ENCODE data around the gene CD63. TPM values are rescaled to one million over a fixed set of nuclear protein-coding genes. Genes with fewer than 3 reads are reported as not detected.

CD63 gene
- total and polyA plus RNA-seq, 2 of the 13 experiments (the other 11 are each of a cell fraction or from before 2014, with no cell fraction given): 234 to 277 TPM

GRCh38 chr12:55765736-55766290, 37.0 kb upstream of the CD63 start:
- no peaks in the 10 kb centered on the region for H3K4me1 ChIP-seq (ENCODE audit: insufficient read depth, low read length)
- H3K4me2 ChIP-seq (ENCODE audit: low read depth, low read length): no peak overlapping the region
- no peak overlapping the region for H2AFZ ChIP-seq (ENCODE audit: low read length)
- no peaks in the 10 kb centered on the region for H3K9me3 ChIP-seq (ENCODE audit: low read length)
- H3K79me2 ChIP-seq (ENCODE audit: insufficient read depth, low read length): no peaks in the 10 kb centered on the region
- peaks cover 12 to 59% of the 10 kb centered on the region in 2 experiments for H3K36me3 ChIP-seq (replicated peaks in 1 of 2; ENCODE audit: control insufficient read depth in 1 of 2, insufficient read depth in 2 of 2, low read length in 2 of 2)
- WGBS (ENCODE audit: low lambda C conversion rate): 93% methylated on average over 5 of the region's 5 CpGs
- no peak for ATAC-seq
- H4K20me1 ChIP-seq (ENCODE audit: insufficient read depth, low read length): no peaks in the 10 kb centered on the region
- FAIRE-seq: no peak
- H3K9ac ChIP-seq (ENCODE audit: insufficient read depth, low read depth, low read length): no peak overlapping the region
- no peak overlapping the region for H3K4me3 ChIP-seq (replicated peaks in 1 of 3; ENCODE audit: insufficient read depth in 1 of 3, low read depth in 2 of 3, low read length in 3 of 3)
- no peaks in the 10 kb centered on the region for H3K27me3 ChIP-seq (ENCODE audit: control insufficient read depth in 1 of 2, insufficient read depth in 2 of 2, low read length in 2 of 2)
- POLR2A ChIA-PET: no interaction called here
- CTCF ChIA-PET (ENCODE audit: low intra/inter-chr PET ratio, low total read pairs): no interaction called here
- no peak for DNase-seq (ENCODE audit: low spot score)
- intact Hi-C loops (cut with micrococcal nuclease; ENCODE audit: unreplicated experiment): no loop called here
- TSS peak; percentile 29 for BruUV-seq (replicated peaks)
- in situ Hi-C loops (cut with HindIII; ENCODE audit: extremely low pct_ligation_motif_present, low pct_unique_long_range_greater_than_20kb): no loop called here
- no peak overlapping the region for H3K27ac ChIP-seq (ENCODE audit: extremely low read length, insufficient read depth, low read length)
- TF ChIP-seq CEBPB (IDR thresholded peaks at IDR 0.05; ENCODE audit: borderline replicate concordance, low read depth, low read length): no peak
- no peak for TF ChIP-seq TBX3 (IDR thresholded peaks at IDR 0.05; ENCODE audit: borderline replicate concordance)
- no peak for TF ChIP-seq ZFX (CRISPR knock-in tag; IDR thresholded peaks at IDR 0.05; ENCODE audit: low read depth)
- TF ChIP-seq ZNF746 (CRISPR knock-in tag; IDR thresholded peaks at IDR 0.05): no peak
- no peak for TF ChIP-seq ZNF7 (CRISPR knock-in tag; IDR thresholded peaks at IDR 0.05)
- TF ChIP-seq ZKSCAN8 (CRISPR knock-in tag; IDR thresholded peaks at IDR 0.05; ENCODE audit: borderline replicate concordance): no peak

GRCh38 chr12:55762646-55763045, 33.8 kb upstream of the CD63 start:
- no peak for TF ChIP-seq ZNF879 (CRISPR knock-in tag; IDR thresholded peaks at IDR 0.05)
- no peak for TF ChIP-seq ZXDC (CRISPR knock-in tag; IDR thresholded peaks at IDR 0.05)
- TF ChIP-seq CHD4 (IDR thresholded peaks at IDR 0.05; ENCODE audit: borderline replicate concordance, low read length): no peak
- no peak for TF ChIP-seq DR1 (CRISPR knock-in tag; IDR thresholded peaks at IDR 0.05)
- no peak for TF ChIP-seq ZNF772 (CRISPR knock-in tag; IDR thresholded peaks at IDR 0.05)
- no peak overlapping the region for H3K4me3 ChIP-seq (replicated peaks in 1 of 3; ENCODE audit: insufficient read depth in 1 of 3, low read depth in 2 of 3, low read length in 3 of 3)
- H3K9me3 ChIP-seq (ENCODE audit: low read length): no peaks in the 10 kb centered on the region
- CTCF ChIA-PET (ENCODE audit: low intra/inter-chr PET ratio, low total read pairs): no interaction called here
- ATAC-seq (no peak), DNase-seq (ENCODE audit: low spot score) (no peak), FAIRE-seq (no peak)
- intact Hi-C loops (cut with micrococcal nuclease; ENCODE audit: unreplicated experiment): no loop called here
- no peak overlapping the region for H2AFZ ChIP-seq (ENCODE audit: low read length)
- in situ Hi-C loops (cut with HindIII; ENCODE audit: extremely low pct_ligation_motif_present, low pct_unique_long_range_greater_than_20kb): no loop called here
- H3K27me3 ChIP-seq (ENCODE audit: control insufficient read depth in 1 of 2, insufficient read depth in 2 of 2, low read length in 2 of 2): no peaks in the 10 kb centered on the region
- no peak overlapping the region for H3K4me2 ChIP-seq (ENCODE audit: low read depth, low read length)
- peaks cover 10 to 66% of the 10 kb centered on the region in 2 experiments for H3K36me3 ChIP-seq (replicated peaks in 1 of 2; ENCODE audit: control insufficient read depth in 1 of 2, insufficient read depth in 2 of 2, low read length in 2 of 2)
- H3K9ac ChIP-seq (ENCODE audit: insufficient read depth, low read depth, low read length): no peak overlapping the region
- H4K20me1 ChIP-seq (ENCODE audit: insufficient read depth, low read length): no peaks in the 10 kb centered on the region
- H3K79me2 ChIP-seq (ENCODE audit: insufficient read depth, low read length): no peaks in the 10 kb centered on the region
- no peak overlapping the region for H3K27ac ChIP-seq (ENCODE audit: extremely low read length, insufficient read depth, low read length)
- BruUV-seq (replicated peaks): no TSS peak
- POLR2A ChIA-PET: no interaction called here
- H3K4me1 ChIP-seq (ENCODE audit: insufficient read depth, low read length): no peaks in the 10 kb centered on the region

All from HepG2 (cell line).